GM12878 (cell line): ENCODE measurements around the gene ASTL. TPM values are rescaled to one million over a fixed set of nuclear protein-coding genes. Genes with fewer than 3 reads are reported as not detected.

Experiments used
- ATF3 ChIP-seq: IDR thresholded peaks from 2 replicates; pipeline ENCODE4 v1.6.1; 2011; ENCODE audit warnings: low read depth, mild to moderate bottlenecking, low read length, moderate library complexity, borderline replicate concordance; ENCODE audit errors: extremely low read depth
- BCLAF1 ChIP-seq: fragments of 450-650 bp; IDR thresholded peaks from 2 replicates; pipeline ENCODE4 v1.6.1; 2017; ENCODE audit warnings: antibody characterized with exemption, mild to moderate bottlenecking, moderate library complexity
- CTCF ChIP-seq, 3 experiments: IDR thresholded peaks in 2 of 3; conservative IDR thresholded peaks in 1 of 3; 2 replicates each; pipeline ENCODE4 v1.5.1; 2011; ENCODE audit warnings: low read depth in 3 of 3, low read length in 3 of 3, mild to moderate bottlenecking in 3 of 3, control low read depth in 2 of 3, moderate library complexity in 2 of 3, inconsistent platforms in 1 of 3, mixed read lengths in 1 of 3; ENCODE audit not compliant: control insufficient read depth in 2 of 3, insufficient read depth in 1 of 3; ENCODE audit errors: extremely low read depth in 1 of 3
- DPF2 ChIP-seq: fragments of 450-650 bp; IDR thresholded peaks from 2 replicates; pipeline ENCODE4 v1.6.1; 2017; ENCODE audit warnings: mild to moderate bottlenecking
- E2F4 ChIP-seq: IDR thresholded peaks from 2 replicates; pipeline ENCODE4 v1.6.1; 2012; ENCODE audit warnings: low read depth, low read length, improper control_type of control experiment
- EZH2 ChIP-seq: IDR thresholded peaks from 2 replicates; pipeline ENCODE4 v1.6.1; 2012; ENCODE audit warnings: low read depth, mild to moderate bottlenecking, control low read depth, inconsistent platforms, low read length, borderline replicate concordance; ENCODE audit not compliant: control insufficient read depth
- FOS ChIP-seq: IDR thresholded peaks from 3 replicates; pipeline ENCODE4 v1.6.1; 2011; ENCODE audit warnings: borderline replicate concordance; ENCODE audit not compliant: insufficient read length; ENCODE audit errors: extremely low read depth
- IKZF1 ChIP-seq: fragments of 450-650 bp; conservative IDR thresholded peaks from 2 replicates; pipeline ENCODE4 v1.6.1; 2017; ENCODE audit warnings: antibody characterized with exemption, mild to moderate bottlenecking
- JUND ChIP-seq: IDR thresholded peaks from 2 replicates; pipeline ENCODE4 v1.6.1; 2012; ENCODE audit warnings: low read depth, mild to moderate bottlenecking, low read length, improper control_type of control experiment, moderate library complexity
- KLF5 ChIP-seq: fragments of 450-650 bp; IDR thresholded peaks from 2 replicates; pipeline ENCODE4 v1.6.1; 2014; ENCODE audit warnings: mild to moderate bottlenecking; ENCODE audit not compliant: partially characterized antibody
- PML ChIP-seq: IDR thresholded peaks from 2 replicates; pipeline ENCODE4 v1.6.1; 2012; ENCODE audit warnings: low read length, inconsistent platforms
- POLR2AphosphoS5 ChIP-seq: IDR thresholded peaks from 2 replicates; pipeline ENCODE4 v1.6.1; 2011; ENCODE audit warnings: mild to moderate bottlenecking, low read length, inconsistent platforms
- RAD21 ChIP-seq: IDR thresholded peaks from 2 replicates; pipeline ENCODE4 v1.6.1; 2011; ENCODE audit warnings: mild to moderate bottlenecking, low read depth, low read length, moderate library complexity; ENCODE audit not compliant: insufficient read depth
- RELA ChIP-seq: fragments of 450-650 bp; IDR thresholded peaks from 2 replicates; pipeline ENCODE4 v1.8.0; 2014; ENCODE audit warnings: borderline replicate concordance; ENCODE audit not compliant: partially characterized antibody
- RFX5 ChIP-seq: IDR thresholded peaks from 2 replicates; pipeline ENCODE4 v1.6.1; 2011; ENCODE audit warnings: low read depth, low read length, improper control_type of control experiment
- SPI1 ChIP-seq: IDR thresholded peaks from 2 replicates; pipeline ENCODE4 v1.6.1; 2011; ENCODE audit warnings: low read depth, mild to moderate bottlenecking, low read length, moderate library complexity, borderline replicate concordance; ENCODE audit not compliant: insufficient read depth
- USF1 ChIP-seq: IDR thresholded peaks from 2 replicates; pipeline ENCODE4 v1.6.1; 2011; ENCODE audit warnings: borderline replicate concordance, low read depth, mild to moderate bottlenecking, moderate library complexity, mixed read lengths, low read length; ENCODE audit not compliant: insufficient read depth; ENCODE audit errors: extremely low read length
- ZBTB4 ChIP-seq: fragments of 450-650 bp; formaldehyde crosslinking; IDR thresholded peaks from 2 replicates; pipeline ENCODE4 v1.4.0; 2022; ENCODE audit warnings: mild to moderate bottlenecking, moderate library complexity
- polyA plus RNA-seq, 11 experiments: library from polyadenylated mRNA; depleted of rRNA in 4 of 11; unstranded in 6 of 11; stranded (reverse) in 5 of 11; fragments of >200 nt; fragmentation: Nextera tagmentation in 4 of 11; fragmentation: Illumina TruSeq in 1 of 11; extraction: Ambion mirVana in 4 of 11; extraction: Trizol in 1 of 11; gene quantifications; 1 replicate in 1 of 11; 2 replicates in 10 of 11; pipeline versions ENCODE4 v1.2.1 to v1.2.3, GENCODE V29; 2011 to 2016; ENCODE audit warnings: inconsistent platforms in 2 of 11, missing spikeins in 2 of 11, low read depth in 1 of 11
- total RNA-seq, 4 experiments: library from RNA; depleted of rRNA in 3 of 4; stranded (reverse); fragments of >200 nt in 3 of 4; fragmentation: Illumina TruSeq in 1 of 4; extraction: Trizol in 1 of 4; gene quantifications; 2 replicates each; pipeline versions ENCODE4 v1.2.1 to v1.2.3, GENCODE V29; 2013 to 2021

The ASTL gene
- total and polyA plus RNA-seq, 10 of the 15 experiments (the other 5 are each of a cell fraction or from before 2014, with no cell fraction given) = 0.18 to 1.0 (median 0.38) TPM; not detected in 4

- TF ChIP-seq RAD21 (0 out of 2 replicates have a peak, but pooled peaks have one; percentile 5), IKZF1 (no peak), FOS (no peak), RFX5 (0 out of 2 replicates have a peak, but pooled peaks have one; percentile 8), CTCF (IDR thresholded peaks at IDR 0.05 in 2 of 3, conservative IDR thresholded peaks at IDR 0.05 in 1 of 3; ENCODE audit: control insufficient read depth in 2 of 3, extremely low read depth in 1 of 3, insufficient read depth in 1 of 3, low read depth in 3 of 3, low read length in 3 of 3) (peak; percentile 17 to 62 (median 33); a peak in 4 of 6 replicates), E2F4 (no peak), BCLAF1 (no peak), SPI1 (no peak), ATF3 (no peak), JUND (no peak), KLF5 (no peak), ZBTB4 (CRISPR knock-in tag) (no peak), USF1 (no peak), RELA (no peak), POLR2AphosphoS5 (peak; percentile 24; the same call in 1 of the 2 replicates), PML (no peak), EZH2 (no peak), DPF2 (no peak)
Observed at GRCh38 chr2:96143848-96144480, 5.7 kb upstream of the ASTL start (continued).
